GM04504 (cell line): Measurements from ENCODE around the gene ARVCF.

ENCODE experiments used
- DNase-seq: peaks from one replicate; pipeline ENCODE4 v3.0.0-alpha.2; 2012; ENCODE audit warnings: low read depth

The ARVCF gene

GRCh38 chr22:20015971-20016733 is 471 bp downstream of the ARVCF start:
- no peak for DNase-seq

DNA sequence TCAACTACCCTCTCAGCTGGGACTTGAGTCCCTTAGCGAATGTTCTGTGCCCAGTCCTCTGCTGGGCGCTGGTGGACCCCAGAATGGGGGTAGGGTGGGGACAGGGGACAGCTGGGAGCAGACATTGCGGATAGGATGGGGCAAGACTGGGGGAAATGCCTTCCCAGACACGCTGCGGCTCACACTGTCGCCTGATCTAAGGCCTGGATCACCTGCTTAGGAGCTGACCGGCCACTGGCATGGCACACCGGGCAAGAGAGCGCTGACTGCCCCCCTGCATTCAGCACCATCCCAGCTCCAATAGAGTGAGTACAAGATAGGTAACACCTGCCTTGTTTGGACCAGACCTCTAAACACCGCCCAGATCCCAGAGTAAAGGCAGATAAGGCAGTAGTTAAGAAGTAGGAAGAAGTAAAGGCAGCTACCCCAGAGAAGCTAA is 1.4 kb downstream of the ARVCF start:
- DNase-seq, result no peak

- no peak for DNase-seq
Measured at GRCh38 chr22:20014526-20015186, 2.0 kb downstream of the ARVCF start.

DNA sequence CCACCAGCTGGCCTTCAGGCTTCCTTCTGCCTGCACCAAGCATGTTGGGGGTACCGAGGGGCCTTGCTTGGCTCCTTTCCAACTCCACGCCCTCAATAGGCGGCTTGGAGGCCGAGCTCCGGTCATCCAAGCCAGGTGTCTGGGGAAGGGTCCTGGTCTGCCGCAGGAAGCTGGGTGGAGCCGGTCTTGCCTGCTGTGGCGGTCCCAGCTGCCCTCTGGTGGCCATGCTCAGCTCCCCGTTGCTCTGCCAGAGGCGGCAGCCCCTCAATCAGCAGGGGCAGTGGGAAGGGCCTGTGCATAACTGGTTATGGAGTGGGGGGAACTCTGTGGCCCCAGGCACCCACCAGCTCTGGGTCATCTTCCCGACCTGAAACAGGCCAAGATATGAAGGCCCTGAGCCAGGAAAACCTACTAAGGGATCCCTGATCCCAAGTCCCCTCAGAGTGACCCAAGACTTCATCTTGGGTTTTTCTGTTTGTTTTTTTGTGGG is 3.2 kb downstream of the ARVCF start:
- no peak for DNase-seq

DNA sequence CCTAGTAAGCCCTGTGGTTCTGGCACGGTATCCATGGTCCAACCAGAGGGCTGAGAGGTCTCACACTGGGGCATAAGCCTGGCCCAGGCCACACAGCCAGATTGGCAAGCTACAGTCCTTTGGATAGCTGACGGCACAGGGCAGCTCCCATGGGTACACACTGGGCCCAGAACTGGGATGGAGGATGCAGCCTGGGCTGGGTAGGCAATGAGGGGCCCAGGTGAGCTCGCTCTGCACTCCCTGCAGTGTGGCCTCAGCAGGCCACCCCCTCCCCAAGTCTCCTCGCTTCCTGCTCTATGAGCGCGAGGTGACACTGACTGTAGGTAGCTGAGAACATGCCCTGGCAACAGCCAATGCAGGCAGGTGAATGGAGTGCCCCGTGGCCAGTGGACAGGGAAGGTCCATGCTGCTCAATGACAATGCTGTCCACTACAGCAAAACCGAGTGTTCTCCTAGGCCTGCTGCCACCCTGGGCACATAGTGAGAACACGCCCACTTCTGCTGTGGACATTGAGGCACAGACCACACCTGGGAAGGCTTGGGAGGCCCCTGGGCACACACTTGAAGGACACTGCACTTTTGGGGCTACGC is 3.8 kb downstream of the ARVCF start:
- DNase-seq, result no peak

DNA sequence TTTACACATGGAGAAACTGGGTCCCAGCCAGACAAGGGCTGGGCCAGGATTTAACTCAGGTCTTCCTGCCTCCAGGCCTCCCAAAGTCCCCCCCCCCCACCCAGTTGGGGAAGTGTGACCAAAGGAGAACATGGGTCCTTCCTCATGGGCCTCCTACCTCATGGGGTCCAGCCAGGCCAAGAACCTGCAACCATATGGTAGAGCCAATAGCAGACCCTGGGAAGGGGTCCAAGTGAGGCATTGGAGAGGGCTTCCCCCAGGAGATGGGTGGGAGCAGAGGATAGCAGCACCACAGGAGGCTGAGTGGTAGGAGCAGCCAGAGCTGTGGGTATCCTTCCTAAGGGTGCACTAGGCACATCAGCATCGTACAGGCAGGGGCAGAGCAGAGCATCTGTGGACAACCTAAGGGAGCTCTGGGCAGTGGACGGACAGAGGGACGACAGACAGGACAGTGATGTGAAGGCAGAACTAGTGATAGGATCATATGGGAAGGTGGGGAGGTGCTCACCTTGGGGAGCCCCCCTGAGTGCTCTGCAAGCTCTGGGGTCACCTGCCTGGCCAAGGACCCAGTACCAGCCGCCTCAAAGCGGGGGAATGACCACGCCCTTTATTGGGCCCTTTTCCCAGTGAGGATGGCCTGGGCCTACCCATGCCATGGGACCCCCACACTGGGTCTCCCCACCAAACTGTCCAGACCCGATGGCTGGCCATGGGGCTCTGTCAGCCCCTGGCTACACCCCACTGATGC is 4.5 kb downstream of the ARVCF start:
- no peak for DNase-seq

- no peak for DNase-seq
Measured at GRCh38 chr22:20011123-20011992, 5.3 kb downstream of the ARVCF start.

DNA sequence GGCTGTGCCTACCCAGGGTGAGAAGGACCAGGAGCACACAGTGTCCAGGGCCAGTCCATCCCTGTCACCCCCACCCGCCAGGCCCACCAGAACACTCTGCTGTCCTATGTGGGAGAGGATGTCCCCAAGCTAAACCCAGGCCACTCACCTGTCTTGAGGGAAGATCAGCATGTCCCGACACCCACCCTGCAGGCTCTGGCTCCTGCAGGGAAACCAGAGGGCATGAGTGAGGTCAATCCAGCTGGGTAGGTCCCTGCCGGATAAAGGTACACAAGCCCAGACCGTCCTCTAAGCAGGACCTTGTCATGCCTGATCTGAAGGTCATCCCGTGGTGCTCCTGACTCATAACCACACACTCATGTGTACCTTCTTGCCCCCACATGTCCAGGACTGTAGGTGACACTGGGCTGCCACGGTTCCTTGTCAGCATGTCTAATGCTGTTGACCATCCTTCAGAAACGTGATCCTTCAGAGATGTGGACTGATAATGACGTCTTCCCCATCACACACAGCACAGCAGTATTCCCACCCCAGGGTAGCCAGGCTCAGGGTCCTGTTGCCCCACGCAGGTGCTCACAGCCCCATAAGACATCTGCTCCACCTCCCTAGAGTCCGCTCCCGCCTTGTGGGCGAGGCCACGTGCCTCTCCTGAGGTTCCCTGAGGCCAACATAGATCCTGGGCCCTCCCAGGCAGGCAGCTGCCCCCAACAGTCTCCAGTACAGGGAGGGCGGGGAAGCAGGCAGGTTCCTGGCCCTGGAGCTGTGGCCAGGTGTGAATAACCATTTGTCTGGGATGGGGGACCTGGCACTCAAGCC is 6.1 kb downstream of the ARVCF start:
- DNase-seq, result no peak

GRCh38 chr22:20009582-20010306 is 6.9 kb downstream of the ARVCF start:
- no peak for DNase-seq

- no peak for DNase-seq
Measured at GRCh38 chr22:20009018-20009491, 7.6 kb downstream of the ARVCF start.

DNA sequence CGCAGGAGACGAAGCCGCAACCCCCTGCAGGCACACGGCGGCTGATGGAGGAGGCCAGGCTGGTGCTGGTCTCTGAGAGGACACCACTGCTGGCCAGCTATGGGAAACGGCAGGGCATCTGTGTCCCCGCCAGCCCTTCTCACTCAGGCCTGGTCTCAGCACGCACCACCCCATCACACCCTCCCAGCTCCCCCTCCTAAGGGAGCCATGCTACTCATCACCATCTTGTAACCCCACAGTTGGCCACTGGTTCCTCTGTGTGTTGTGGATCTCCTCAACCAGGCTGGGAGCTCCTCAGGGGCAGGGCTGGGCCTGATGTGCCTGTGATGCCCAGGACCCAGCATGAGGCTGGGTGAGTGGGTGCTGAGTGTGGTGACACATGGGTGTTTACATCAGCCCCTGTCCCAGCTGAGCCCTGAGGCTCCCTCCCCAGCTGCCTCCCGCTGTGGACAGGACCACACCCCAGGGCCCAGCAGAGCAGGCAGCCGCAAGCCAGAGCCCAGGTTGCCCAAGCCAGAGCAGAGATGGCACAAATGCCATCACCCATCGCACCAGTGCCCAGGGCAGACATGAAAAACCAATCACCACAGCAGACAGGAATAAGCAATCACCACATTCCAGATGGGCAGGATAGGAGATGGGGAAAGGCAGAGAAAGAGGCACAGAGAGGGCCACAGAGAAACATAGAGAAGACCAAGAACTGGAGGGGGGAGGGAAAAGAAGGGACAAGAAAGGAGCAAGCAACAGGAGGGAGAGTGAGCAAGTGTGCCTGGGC is 8.2 kb downstream of the ARVCF start:
- DNase-seq, result no peak

- no peak for DNase-seq
Measured at GRCh38 chr22:20004464-20004863, 12.2 kb downstream of the ARVCF start.

GRCh38 chr22:20003304-20003703 is 13.3 kb downstream of the ARVCF start:
- DNase-seq, result no peak

DNA sequence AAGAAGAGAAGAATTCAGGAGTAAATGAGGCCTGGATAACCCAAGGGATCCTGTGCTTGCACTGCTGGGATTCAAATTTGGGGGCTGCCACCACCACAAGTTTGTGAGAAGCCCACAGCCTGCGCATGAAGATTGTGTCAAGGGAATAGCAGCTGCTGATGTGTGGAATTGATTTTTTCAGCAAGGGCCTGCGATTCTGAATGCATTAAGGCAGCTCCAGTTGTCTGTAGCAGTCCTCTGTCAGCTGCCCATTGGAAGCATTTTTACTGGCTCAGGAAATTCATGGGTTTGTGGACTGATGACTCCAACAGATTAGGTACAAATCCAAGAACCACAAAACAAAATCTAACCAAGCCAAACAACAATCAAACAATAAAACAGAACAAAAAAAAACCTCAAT is 14.0 kb downstream of the ARVCF start:
- no peak for DNase-seq

- DNase-seq, result no peak
Measured at GRCh38 chr22:20002128-20002527, 14.5 kb downstream of the ARVCF start.

- DNase-seq, result no peak
Measured at GRCh38 chr22:20001082-20001638, 15.5 kb downstream of the ARVCF start.

- DNase-seq, result no peak
Measured at GRCh38 chr22:20000246-20001081, 16.2 kb downstream of the ARVCF start.
